GM18498 (cell line): ENCODE results near the gene BCR.

Experiments used
- ATAC-seq: cut with Tn5 transposase; IDR thresholded peaks from one replicate; pipeline ENCODE4 v1.9.1; 2021; ENCODE audit warnings: mild to moderate bottlenecking, moderate library complexity; ENCODE audit not compliant: unreplicated experiment

BCR gene

GRCh38 chr22:23215294-23216241 is 35.3 kb downstream of the BCR start:
- no peak for ATAC-seq

GRCh38 chr22:23216461-23217170 is 36.3 kb downstream of the BCR start:
- no peak for ATAC-seq

- ATAC-seq = no peak
Observed at GRCh38 chr22:23217171-23218052, 37.1 kb downstream of the BCR start.

GRCh38 chr22:23218053-23218866 is 38.0 kb downstream of the BCR start:
- no peak for ATAC-seq

- no peak for ATAC-seq
Observed at GRCh38 chr22:23218867-23219251, 38.5 kb downstream of the BCR start.

GRCh38 chr22:23219317-23219716 is 39.0 kb downstream of the BCR start:
- no peak for ATAC-seq

GRCh38 chr22:23219822-23220484 is 39.6 kb downstream of the BCR start:
- ATAC-seq = no peak

- no peak for ATAC-seq
Observed at GRCh38 chr22:23220485-23221350, 40.4 kb downstream of the BCR start.

- ATAC-seq = no peak
Observed at GRCh38 chr22:23221351-23221804, 41.1 kb downstream of the BCR start.

GRCh38 chr22:23222033-23222792 is 41.9 kb downstream of the BCR start:
- ATAC-seq = no peak

- no peak for ATAC-seq
Observed at GRCh38 chr22:23222793-23223568, 42.7 kb downstream of the BCR start.

GRCh38 chr22:23223569-23224317 is 43.4 kb downstream of the BCR start:
- ATAC-seq = no peak

GRCh38 chr22:23224846-23225245 is 44.5 kb downstream of the BCR start:
- no peak for ATAC-seq

GRCh38 chr22:23225337-23225723 is 45.0 kb downstream of the BCR start:
- ATAC-seq = no peak

GRCh38 chr22:23225724-23226496 is 45.6 kb downstream of the BCR start:
- no peak for ATAC-seq

- ATAC-seq = no peak
Observed at GRCh38 chr22:23226497-23226850, 46.2 kb downstream of the BCR start.
